ENCODE results near the gene MMP20. TPM values are rescaled to one million over a fixed set of nuclear protein-coding genes. Genes with fewer than 3 reads are reported as not detected.

MMP20 gene
- total RNA-seq, 4 donors from 2014 or later = not detected

- no peaks in the 10 kb centered on the region for H3K4me1 ChIP-seq
- no peaks in the 10 kb centered on the region for H3K27me3 ChIP-seq
- no peaks in the 10 kb centered on the region for H3K36me3 ChIP-seq
- no peak for DNase-seq (ENCODE audit: extremely low spot score)
- H3K27ac ChIP-seq (replicated peaks in 1 of 4) = no peak overlapping the region
- no peak for TF ChIP-seq POLR2AphosphoS5 (IDR thresholded peaks at IDR 0.05)
- intact Hi-C loops (cut with DNase I) = loop anchor here (10.0 kb wide), 1 partner anchor 368 kb away; no protein-coding TSS in a partner anchor
- no peaks in the 10 kb centered on the region for H3K9me3 ChIP-seq
- no peak overlapping the region for H3K4me3 ChIP-seq
Measured at GRCh38 chr11:102662607-102663006, 37.5 kb upstream of the MMP20 start.

GRCh38 chr11:102661040-102661439 is 35.9 kb upstream of the MMP20 start:
- 98% methylated on average over 4 of the region's 4 CpGs for WGBS
- intact Hi-C loops (cut with DNase I) = loop anchor here (10.0 kb wide), 1 partner anchor 366 kb away; no protein-coding TSS in a partner anchor

GRCh38 chr11:102656528-102656927 is 31.4 kb upstream of the MMP20 start:
- intact Hi-C loops (cut with DNase I) = no loop called here
- H3K27me3 ChIP-seq = no peaks in the 10 kb centered on the region
- no peaks in the 10 kb centered on the region for H3K36me3 ChIP-seq
- 74% methylated on average over 1 of the region's 1 CpG for WGBS
- no peak overlapping the region for H3K27ac ChIP-seq (replicated peaks in 1 of 4)
- H3K4me1 ChIP-seq = no peaks in the 10 kb centered on the region
- DNase-seq (ENCODE audit: extremely low spot score) = no peak
- TF ChIP-seq CTCF (IDR thresholded peaks at IDR 0.05) = no peak
- TF ChIP-seq POLR2AphosphoS5 (IDR thresholded peaks at IDR 0.05) = no peak
- no peak for TF ChIP-seq POLR2A (IDR thresholded peaks at IDR 0.05; ENCODE audit: low read depth)
- TF ChIP-seq EP300 (IDR thresholded peaks at IDR 0.05) = no peak
- H3K4me3 ChIP-seq = no peak overlapping the region
- H3K9me3 ChIP-seq = no peaks in the 10 kb centered on the region

More at GRCh38 chr11:102661040-102661439, 35.9 kb upstream of the MMP20 start:
- no peak for DNase-seq (ENCODE audit: extremely low spot score)
- no peak overlapping the region for H3K27ac ChIP-seq (replicated peaks in 1 of 4)
- H3K4me1 ChIP-seq = no peaks in the 10 kb centered on the region
- H3K27me3 ChIP-seq = no peaks in the 10 kb centered on the region
- no peaks in the 10 kb centered on the region for H3K9me3 ChIP-seq
- H3K36me3 ChIP-seq = no peaks in the 10 kb centered on the region
- TF ChIP-seq CTCF (IDR thresholded peaks at IDR 0.05) = no peak
- TF ChIP-seq POLR2AphosphoS5 (IDR thresholded peaks at IDR 0.05) = no peak
- TF ChIP-seq POLR2A (IDR thresholded peaks at IDR 0.05; ENCODE audit: low read depth) = no peak
- TF ChIP-seq EP300 (IDR thresholded peaks at IDR 0.05) = no peak
- no peak overlapping the region for H3K4me3 ChIP-seq

GRCh38 chr11:102655547-102655946 is 30.4 kb upstream of the MMP20 start:
- H3K27me3 ChIP-seq = no peaks in the 10 kb centered on the region
- DNase-seq (ENCODE audit: extremely low spot score) = no peak
- no peak for TF ChIP-seq EP300 (IDR thresholded peaks at IDR 0.05)
- no peak for TF ChIP-seq POLR2A (IDR thresholded peaks at IDR 0.05; ENCODE audit: low read depth)
- TF ChIP-seq POLR2AphosphoS5 (IDR thresholded peaks at IDR 0.05) = no peak
- TF ChIP-seq CTCF (IDR thresholded peaks at IDR 0.05) = no peak
- intact Hi-C loops (cut with DNase I) = no loop called here
- H3K27ac ChIP-seq (replicated peaks in 1 of 4) = no peak overlapping the region
- H3K4me3 ChIP-seq = no peak overlapping the region
- no peaks in the 10 kb centered on the region for H3K4me1 ChIP-seq
- 65% methylated on average over 2 of the region's 2 CpGs for WGBS
- H3K9me3 ChIP-seq = no peaks in the 10 kb centered on the region
- H3K36me3 ChIP-seq = no peaks in the 10 kb centered on the region

- no peaks in the 10 kb centered on the region for H3K4me1 ChIP-seq
- no peaks in the 10 kb centered on the region for H3K27me3 ChIP-seq
- no peaks in the 10 kb centered on the region for H3K9me3 ChIP-seq
- TF ChIP-seq POLR2AphosphoS5 (IDR thresholded peaks at IDR 0.05) (no peak), CTCF (IDR thresholded peaks at IDR 0.05) (no peak), EP300 (IDR thresholded peaks at IDR 0.05) (no peak), POLR2A (IDR thresholded peaks at IDR 0.05; ENCODE audit: low read depth) (no peak)
- 100% methylated on average over 1 of the region's 1 CpG for WGBS
- H3K27ac ChIP-seq (replicated peaks in 1 of 4) = no peak overlapping the region
- no peak for DNase-seq (ENCODE audit: extremely low spot score)
- H3K36me3 ChIP-seq = no peaks in the 10 kb centered on the region
- no peak overlapping the region for H3K4me3 ChIP-seq
- intact Hi-C loops (cut with DNase I) = no loop called here
Measured at GRCh38 chr11:102654761-102655160, 29.6 kb upstream of the MMP20 start.

Measured in esophagus muscularis mucosa (tissue), 4 donors.